Duodenal mucosa (tissue), 2 donors: ENCODE results near the gene PUM1.

Experiments
- H3K27ac ChIP-seq: one replicate; pipeline ENCODE4 v1.7.0; 2013; ENCODE audit warnings: low read depth, low read length
- H3K27me3 ChIP-seq, 2 donors: one replicate each; pipeline ENCODE4 v1.7.0; 2013; ENCODE audit warnings: low read length in 2 of 2, control low read depth in 1 of 2; ENCODE audit not compliant: insufficient read depth in 2 of 2, control insufficient read depth in 1 of 2
- H3K36me3 ChIP-seq, 2 donors: one replicate each; pipeline ENCODE4 v1.7.0; 2013; ENCODE audit warnings: low read length in 2 of 2, control low read depth in 1 of 2; ENCODE audit not compliant: insufficient read depth in 2 of 2, control insufficient read depth in 1 of 2
- H3K4me1 ChIP-seq, 2 donors: one replicate each; pipeline ENCODE4 v1.7.0; 2013; ENCODE audit warnings: low read length in 2 of 2, control low read depth in 1 of 2; ENCODE audit not compliant: insufficient read depth in 2 of 2, control insufficient read depth in 1 of 2
- H3K4me3 ChIP-seq, 2 donors: one replicate each; pipeline ENCODE4 v1.7.0; 2013; ENCODE audit warnings: low read length in 2 of 2, low read depth in 1 of 2
- H3K9ac ChIP-seq, 2 donors: one replicate each; pipeline ENCODE4 v1.7.0; 2013; ENCODE audit warnings: low read length in 2 of 2, low read depth in 1 of 2
- H3K9me3 ChIP-seq, 2 donors: one replicate each; pipeline ENCODE4 v1.7.0; 2013; ENCODE audit warnings: low read length in 2 of 2, control low read depth in 1 of 2; ENCODE audit not compliant: control insufficient read depth in 1 of 2

PUM1 gene

DNA sequence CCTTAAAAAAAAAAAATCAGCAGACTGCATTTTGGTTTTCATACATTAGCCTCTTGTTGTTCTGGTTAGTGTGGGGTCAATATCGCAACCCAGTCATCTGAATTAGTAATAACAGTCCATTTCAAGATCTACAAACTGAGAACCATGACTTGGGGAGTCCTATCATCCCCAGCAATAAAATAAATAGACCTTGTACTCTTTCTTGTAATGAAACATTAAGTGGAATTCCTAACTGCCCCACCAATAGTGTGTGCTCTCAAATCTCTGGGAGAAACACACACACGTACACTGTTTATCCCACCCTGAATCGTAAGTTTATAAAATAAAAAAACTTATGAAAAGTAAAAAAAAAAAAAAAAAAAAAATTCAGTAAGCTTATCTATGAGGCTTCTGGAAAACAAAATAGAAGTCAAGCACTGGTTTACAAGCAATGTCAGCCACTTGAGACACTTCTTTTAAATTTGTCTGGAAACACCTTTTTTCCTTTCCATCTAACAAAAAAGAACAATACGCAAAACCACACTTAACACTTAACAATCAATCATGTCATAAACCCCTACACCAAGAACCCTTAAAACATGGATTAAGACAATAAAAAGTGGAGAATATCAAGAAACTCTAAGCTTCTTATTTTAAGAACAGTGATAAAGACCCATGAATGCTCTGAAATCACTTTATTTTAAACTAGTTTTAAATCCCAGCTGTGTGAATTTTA, 53.1 kb downstream of the PUM1 start:
- Histone ChIP-seq H3K4me3 (no peak overlapping the region), H3K27me3 (no peaks in the 10 kb centered on the region), H3K9ac (no peak overlapping the region), H3K4me1 (peaks cover 27 to 46% of the 10 kb centered on the region in 2 donors), H3K36me3 (no peaks in the 10 kb centered on the region), H3K27ac (no peak overlapping the region), H3K9me3 (no peaks in the 10 kb centered on the region)

DNA sequence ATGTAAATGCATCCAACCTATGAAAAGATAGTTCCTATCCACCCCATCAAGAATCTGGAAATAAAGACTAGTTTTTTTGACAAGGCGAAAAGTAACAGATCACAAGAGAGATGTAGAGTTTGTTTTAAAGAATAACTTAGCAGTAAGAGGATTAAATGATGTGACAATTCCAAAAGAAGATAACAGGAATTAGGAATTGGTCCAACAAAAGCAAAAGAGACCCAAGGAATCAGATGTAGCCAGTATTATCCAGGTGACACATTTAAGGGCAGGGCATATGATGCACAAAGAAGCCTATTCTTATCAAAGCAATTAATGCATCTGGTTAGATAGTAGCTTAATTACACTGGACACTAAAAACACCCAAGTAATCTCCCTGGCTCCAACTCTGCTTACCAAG, 53.8 kb downstream of the PUM1 start:
- Histone ChIP-seq H3K27ac (no peak overlapping the region), H3K36me3 (peaks cover 0 to 3% of the 10 kb centered on the region in 2 donors), H3K4me3 (no peak overlapping the region), H3K4me1 (peaks cover 27 to 49% of the 10 kb centered on the region in 2 donors), H3K9me3 (no peaks in the 10 kb centered on the region), H3K9ac (no peak overlapping the region), H3K27me3 (no peaks in the 10 kb centered on the region)

DNA sequence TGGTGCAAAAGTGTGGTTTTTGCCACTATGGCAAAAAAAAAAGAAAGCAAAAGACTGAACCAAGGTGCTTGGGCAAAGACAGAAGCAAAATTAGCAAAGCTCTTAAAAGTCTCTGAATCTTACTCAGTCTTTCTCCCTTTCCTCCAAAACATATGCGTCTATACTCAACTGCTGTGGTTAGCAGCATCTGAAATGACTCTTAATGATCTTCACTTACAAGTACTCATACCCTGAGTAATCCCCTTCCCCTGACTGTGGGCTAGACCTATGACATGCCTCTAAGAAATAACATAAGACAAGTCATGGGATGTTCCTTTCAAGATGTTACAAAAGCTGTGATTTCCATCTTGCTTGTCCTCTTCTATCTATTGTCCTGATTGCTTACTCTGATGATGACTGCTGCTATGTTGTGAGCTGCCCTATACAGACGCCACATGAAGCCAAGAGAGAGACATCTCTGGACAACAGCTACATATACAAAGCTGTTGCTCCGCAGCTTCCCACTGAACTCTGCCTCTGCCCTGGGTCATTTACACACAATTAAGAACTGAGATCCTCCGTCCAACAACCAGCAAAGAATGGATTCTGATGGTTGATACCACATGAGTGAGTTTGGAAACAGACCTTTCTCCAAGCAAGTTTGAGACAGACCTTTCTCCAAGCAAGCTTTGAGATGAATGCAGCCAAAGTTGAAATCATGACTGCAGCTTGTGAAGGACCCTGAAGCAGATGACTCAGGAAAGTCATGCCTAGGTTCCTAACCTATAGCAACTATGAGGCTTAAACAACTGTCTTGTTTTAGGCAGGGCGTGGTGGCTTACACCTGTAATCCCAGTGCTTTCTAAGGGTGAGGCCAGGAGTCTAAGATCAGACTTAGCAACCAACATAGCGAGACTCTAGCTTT, 55.2 kb downstream of the PUM1 start:
- H3K27me3 ChIP-seq = no peaks in the 10 kb centered on the region
- H3K4me3 ChIP-seq = no peak overlapping the region
- H3K9ac ChIP-seq = no peak overlapping the region
- H3K36me3 ChIP-seq = peaks cover 7 to 17% of the 10 kb centered on the region in 2 donors
- H3K9me3 ChIP-seq = no peaks in the 10 kb centered on the region
- peaks cover 27 to 49% of the 10 kb centered on the region in 2 donors for H3K4me1 ChIP-seq
- H3K27ac ChIP-seq = no peak overlapping the region

DNA sequence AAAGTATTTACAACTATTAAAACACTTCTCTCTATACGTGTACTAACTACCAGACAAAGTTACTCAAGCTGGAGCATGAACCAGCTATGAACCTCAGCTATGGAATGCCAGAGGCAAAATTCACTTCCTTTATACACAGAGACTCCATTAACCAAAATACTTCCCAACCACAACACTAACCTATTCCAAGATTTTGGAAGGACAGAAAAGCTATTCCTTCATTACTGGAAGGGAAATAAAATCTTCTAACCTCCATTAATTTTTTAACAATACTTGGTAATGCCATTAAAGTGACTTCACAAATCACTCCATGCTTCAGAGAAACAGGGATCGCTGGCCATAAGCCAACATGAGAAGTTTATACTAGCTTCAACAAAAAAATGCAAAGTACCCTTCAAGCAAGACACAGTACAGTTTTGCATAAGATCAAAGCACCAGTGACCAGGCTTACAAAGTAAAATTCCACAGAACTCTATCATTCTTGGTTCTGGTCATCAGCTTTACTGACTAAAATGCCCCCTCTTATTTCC, 58.0 kb downstream of the PUM1 start:
- Histone ChIP-seq H3K4me3 (no peak overlapping the region), H3K27me3 (no peaks in the 10 kb centered on the region), H3K4me1 (peaks cover 14 to 36% of the 10 kb centered on the region in 2 donors), H3K27ac (no peak overlapping the region), H3K9me3 (no peaks in the 10 kb centered on the region), H3K36me3 (peaks cover 18 to 22% of the 10 kb centered on the region in 2 donors), H3K9ac (no peak overlapping the region)

DNA sequence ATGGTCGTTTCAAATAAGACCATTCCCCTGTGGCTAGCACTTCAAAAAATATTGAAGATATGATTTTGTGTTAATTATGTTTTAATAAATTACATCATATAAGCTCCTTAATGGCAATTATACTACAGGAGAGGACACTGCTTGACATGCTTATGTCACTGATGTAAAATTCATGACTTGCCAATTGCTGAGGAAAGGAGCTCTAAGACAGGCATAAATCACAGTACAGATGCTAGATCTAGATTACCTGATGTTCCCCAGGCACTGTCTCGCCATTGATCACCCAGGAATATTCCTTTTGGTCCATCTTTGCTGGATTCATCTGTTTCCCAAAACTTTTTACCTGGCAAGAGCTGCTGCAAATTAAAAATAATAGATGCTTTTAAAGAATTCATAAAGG, 58.8 kb downstream of the PUM1 start:
- Histone ChIP-seq H3K27me3 (no peaks in the 10 kb centered on the region), H3K9me3 (no peaks in the 10 kb centered on the region), H3K27ac (no peak overlapping the region), H3K4me3 (no peak overlapping the region), H3K36me3 (peaks cover 18 to 22% of the 10 kb centered on the region in 2 donors), H3K4me1 (peaks cover 11 to 31% of the 10 kb centered on the region in 2 donors), H3K9ac (no peak overlapping the region)

DNA sequence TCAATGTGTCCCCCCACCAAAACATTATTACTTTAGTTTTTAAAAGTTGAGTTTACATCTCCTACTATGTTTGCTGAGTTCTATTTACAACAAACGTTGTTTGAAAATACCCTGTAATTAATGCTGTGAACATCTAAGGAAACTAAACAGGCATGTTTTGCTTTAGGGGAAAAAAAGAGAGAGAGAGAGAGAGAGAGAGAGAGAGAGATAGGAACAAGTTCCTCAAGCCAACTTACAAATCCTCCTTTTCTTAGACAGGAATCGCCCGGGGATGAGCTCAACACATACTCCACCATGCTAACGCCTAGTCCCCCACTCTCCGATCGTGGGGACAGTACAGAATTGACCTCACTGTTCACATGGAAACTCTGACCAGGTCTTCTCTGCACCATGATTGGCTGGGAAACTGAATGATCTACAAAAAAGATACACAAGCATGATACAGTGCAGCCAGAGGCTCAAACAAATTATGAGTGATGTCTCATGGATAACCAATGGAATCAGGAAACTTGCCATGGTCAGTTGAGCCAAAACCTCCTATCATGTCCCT, 59.8 kb downstream of the PUM1 start:
- H3K9me3 ChIP-seq = no peaks in the 10 kb centered on the region
- H3K9ac ChIP-seq = no peak overlapping the region
- peaks cover 18 to 22% of the 10 kb centered on the region in 2 donors for H3K36me3 ChIP-seq
- no peak overlapping the region for H3K4me3 ChIP-seq
- no peaks in the 10 kb centered on the region for H3K27me3 ChIP-seq
- H3K27ac ChIP-seq = no peak overlapping the region
- H3K4me1 ChIP-seq = peaks cover 4 to 22% of the 10 kb centered on the region in 2 donors

DNA sequence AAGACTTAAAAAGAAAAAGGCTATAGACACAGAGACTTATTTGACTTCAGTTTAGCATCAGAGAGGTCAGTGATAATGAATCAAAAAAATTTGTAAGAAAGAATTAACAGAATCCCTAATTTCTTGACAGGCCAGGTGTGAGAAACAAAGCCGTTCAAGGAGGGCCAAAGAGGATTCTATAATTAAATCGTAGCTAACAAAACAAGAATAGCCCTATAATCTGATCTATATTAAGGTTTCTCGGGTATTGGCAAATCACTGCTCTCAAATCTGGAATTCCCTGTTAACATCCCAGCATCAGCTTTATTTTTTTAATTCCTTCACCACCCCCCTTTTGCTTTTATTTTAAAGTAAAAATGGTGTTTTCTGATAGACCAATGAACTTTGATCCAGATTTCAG, 60.3 kb downstream of the PUM1 start:
- no peaks in the 10 kb centered on the region for H3K9me3 ChIP-seq
- no peak overlapping the region for H3K27ac ChIP-seq
- no peak overlapping the region for H3K9ac ChIP-seq
- H3K36me3 ChIP-seq = peaks cover 18 to 22% of the 10 kb centered on the region in 2 donors
- no peak overlapping the region for H3K4me3 ChIP-seq
- no peaks in the 10 kb centered on the region for H3K27me3 ChIP-seq
- H3K4me1 ChIP-seq = peaks cover 0 to 17% of the 10 kb centered on the region in 2 donors

DNA sequence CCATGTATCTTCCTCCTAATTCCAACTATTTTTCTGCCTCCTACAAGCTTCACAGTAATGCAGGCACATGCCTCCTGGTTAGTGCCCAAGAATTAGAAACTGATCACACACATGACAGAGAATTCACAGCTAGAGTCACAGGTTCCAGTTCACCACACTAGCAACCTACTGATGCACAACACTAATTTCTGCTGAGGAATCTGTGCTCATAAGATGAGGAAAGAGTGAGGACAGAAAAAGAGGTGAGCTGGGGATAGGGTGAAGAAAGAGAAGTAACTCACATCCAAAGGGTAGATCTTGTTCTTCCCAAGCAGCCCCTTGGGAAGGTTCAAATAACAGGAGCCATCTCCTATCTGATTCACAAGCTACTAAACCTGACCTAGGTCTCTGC, 61.3 kb downstream of the PUM1 start:
- Histone ChIP-seq H3K27ac (no peak overlapping the region), H3K9ac (no peak overlapping the region), H3K4me1 (peaks cover 0 to 11% of the 10 kb centered on the region in 2 donors), H3K4me3 (no peak overlapping the region), H3K27me3 (no peaks in the 10 kb centered on the region), H3K9me3 (no peaks in the 10 kb centered on the region), H3K36me3 (peaks cover 18 to 22% of the 10 kb centered on the region in 2 donors)

DNA sequence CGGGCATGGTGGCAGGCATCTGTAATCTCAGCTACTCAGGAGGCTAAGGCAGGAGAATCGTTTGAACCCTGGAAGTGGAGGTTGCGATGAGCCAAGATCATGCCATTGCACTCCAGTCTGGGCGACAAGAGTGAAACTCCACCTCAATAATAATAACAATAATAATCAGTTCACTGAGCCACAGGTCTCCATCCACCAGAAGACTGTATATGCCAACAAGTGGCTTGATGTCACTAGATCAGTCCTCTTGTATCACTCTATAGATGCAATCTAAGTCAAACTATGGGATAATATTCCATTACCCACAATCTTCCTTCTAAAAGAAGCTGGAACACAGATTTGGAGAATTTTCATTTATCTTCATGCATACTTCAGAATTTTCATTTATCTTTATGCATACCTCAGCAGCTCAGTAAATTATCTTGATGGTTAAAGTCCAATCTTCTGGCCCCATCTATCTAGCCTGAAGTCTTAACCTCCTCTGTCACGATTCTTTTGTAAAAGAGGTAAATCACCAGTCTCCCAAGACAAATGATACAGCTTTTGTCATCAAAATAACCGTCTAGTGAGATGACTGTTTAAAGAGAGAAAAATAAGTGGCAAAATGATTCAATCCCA, 61.8 kb downstream of the PUM1 start:
- peaks cover 18 to 22% of the 10 kb centered on the region in 2 donors for H3K36me3 ChIP-seq
- H3K9me3 ChIP-seq = no peaks in the 10 kb centered on the region
- H3K27me3 ChIP-seq = no peaks in the 10 kb centered on the region
- H3K4me1 ChIP-seq = peaks cover 0 to 11% of the 10 kb centered on the region in 2 donors
- no peak overlapping the region for H3K27ac ChIP-seq
- H3K9ac ChIP-seq = no peak overlapping the region
- no peak overlapping the region for H3K4me3 ChIP-seq
